Fibroblast of lung (primary cell): ENCODE results near the gene ANKRD40.

ENCODE experiments used
- EZH2 ChIP-seq: IDR thresholded peaks from 2 replicates; pipeline ENCODE4 v1.5.1; 2012; ENCODE audit warnings: low read length, control low read depth, mild to moderate bottlenecking; ENCODE audit errors: missing control alignments
- TF ChIP-seq, protein P1 (sequence below), 2 donors: IDR thresholded peaks in 1 of 2; conservative IDR thresholded peaks in 1 of 2; 1 replicate in 1 of 2; 2 replicates in 1 of 2; pipeline ENCODE4 v1.5.1; 2011 to 2012; ENCODE audit warnings: low read length in 2 of 2, control low read depth in 1 of 2, inconsistent platforms in 1 of 2, low read depth in 1 of 2, mild to moderate bottlenecking in 1 of 2

- TF ChIP-seq, protein P1, sequence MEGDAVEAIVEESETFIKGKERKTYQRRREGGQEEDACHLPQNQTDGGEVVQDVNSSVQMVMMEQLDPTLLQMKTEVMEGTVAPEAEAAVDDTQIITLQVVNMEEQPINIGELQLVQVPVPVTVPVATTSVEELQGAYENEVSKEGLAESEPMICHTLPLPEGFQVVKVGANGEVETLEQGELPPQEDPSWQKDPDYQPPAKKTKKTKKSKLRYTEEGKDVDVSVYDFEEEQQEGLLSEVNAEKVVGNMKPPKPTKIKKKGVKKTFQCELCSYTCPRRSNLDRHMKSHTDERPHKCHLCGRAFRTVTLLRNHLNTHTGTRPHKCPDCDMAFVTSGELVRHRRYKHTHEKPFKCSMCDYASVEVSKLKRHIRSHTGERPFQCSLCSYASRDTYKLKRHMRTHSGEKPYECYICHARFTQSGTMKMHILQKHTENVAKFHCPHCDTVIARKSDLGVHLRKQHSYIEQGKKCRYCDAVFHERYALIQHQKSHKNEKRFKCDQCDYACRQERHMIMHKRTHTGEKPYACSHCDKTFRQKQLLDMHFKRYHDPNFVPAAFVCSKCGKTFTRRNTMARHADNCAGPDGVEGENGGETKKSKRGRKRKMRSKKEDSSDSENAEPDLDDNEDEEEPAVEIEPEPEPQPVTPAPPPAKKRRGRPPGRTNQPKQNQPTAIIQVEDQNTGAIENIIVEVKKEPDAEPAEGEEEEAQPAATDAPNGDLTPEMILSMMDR (conservative IDR thresholded peaks at IDR 0.05 in 1 of 2, IDR thresholded peaks at IDR 0.05 in 1 of 2; ENCODE audit: low read depth in 1 of 2, low read length in 2 of 2) = no peak
- TF ChIP-seq EZH2 = no peak
Observed at GRCh38 chr17:50719924-50720794, 12.4 kb upstream of the ANKRD40 start.
